WERI-Rb-1 (cell line): ENCODE measurements around the gene CST9L.

Experiments
- DNase-seq: peaks from one replicate; pipeline ENCODE4 v3.0.0-alpha.2; 2020
- H3K27ac ChIP-seq: fragments of 250-450 bp; sonication (Bioruptor Pico); 2 replicates; pipeline ENCODE4 v1.5.1; 2020; ENCODE audit warnings: mild to moderate bottlenecking, moderate library complexity
- H3K27me3 ChIP-seq: fragments of 250-450 bp; sonication (Bioruptor Pico); 2 replicates; pipeline ENCODE4 v1.5.1; 2021; ENCODE audit warnings: mild to moderate bottlenecking, low read depth, moderate library complexity; ENCODE audit not compliant: insufficient read depth, severe bottlenecking
- H3K36me3 ChIP-seq: fragments of 250-450 bp; sonication (Bioruptor Pico); 2 replicates; pipeline ENCODE4 v1.5.1; 2020; ENCODE audit warnings: mild to moderate bottlenecking, moderate library complexity
- H3K4me3 ChIP-seq: 2 replicates; pipeline ENCODE4 v1.5.1; 2011; ENCODE audit warnings: low read depth, mild to moderate bottlenecking, control low read depth, low read length
- H3K9me3 ChIP-seq: fragments of 250-450 bp; sonication (Bioruptor Pico); 2 replicates; pipeline ENCODE4 v1.5.1; 2021; ENCODE audit warnings: mild to moderate bottlenecking, moderate library complexity; ENCODE audit not compliant: severe bottlenecking
- TF ChIP-seq, protein P1 (sequence below): IDR thresholded peaks from 2 replicates; pipeline ENCODE4 v1.5.1; 2011; ENCODE audit warnings: low read depth, mild to moderate bottlenecking, control low read depth, inconsistent platforms, low read length

The CST9L gene

DNA sequence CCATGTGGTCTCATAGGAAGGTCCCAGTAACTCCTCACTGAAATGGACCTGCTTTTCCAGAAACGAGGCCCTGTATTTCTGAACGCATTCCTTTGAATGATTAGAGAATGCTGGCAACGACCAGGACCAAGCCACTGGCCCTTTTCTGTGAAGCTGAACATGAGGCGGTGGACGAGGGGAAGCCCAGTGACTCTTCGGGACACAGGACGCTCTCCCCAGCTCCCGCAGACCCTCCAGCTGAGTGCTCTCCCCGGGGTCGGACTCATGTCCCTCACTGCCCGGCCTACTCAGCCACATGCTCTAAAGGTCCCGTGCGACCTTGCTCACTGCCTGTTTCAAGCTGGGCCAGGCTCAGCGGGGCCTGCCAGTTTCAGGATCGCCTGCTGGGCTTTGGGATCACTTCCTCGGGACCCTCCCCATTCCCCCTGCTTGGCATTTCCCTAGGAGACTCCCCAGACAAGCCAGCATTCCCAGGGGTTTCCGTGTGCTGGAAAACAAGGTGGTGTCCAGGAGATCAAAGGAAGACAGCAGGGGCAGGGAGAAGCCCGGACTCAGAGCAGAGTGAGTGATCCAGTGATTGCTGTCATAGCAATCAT, 40.1 kb upstream of the CST9L start:
- H3K27me3 ChIP-seq: no peaks in the 10 kb centered on the region
- DNase-seq: no peak
- TF ChIP-seq, protein P1, sequence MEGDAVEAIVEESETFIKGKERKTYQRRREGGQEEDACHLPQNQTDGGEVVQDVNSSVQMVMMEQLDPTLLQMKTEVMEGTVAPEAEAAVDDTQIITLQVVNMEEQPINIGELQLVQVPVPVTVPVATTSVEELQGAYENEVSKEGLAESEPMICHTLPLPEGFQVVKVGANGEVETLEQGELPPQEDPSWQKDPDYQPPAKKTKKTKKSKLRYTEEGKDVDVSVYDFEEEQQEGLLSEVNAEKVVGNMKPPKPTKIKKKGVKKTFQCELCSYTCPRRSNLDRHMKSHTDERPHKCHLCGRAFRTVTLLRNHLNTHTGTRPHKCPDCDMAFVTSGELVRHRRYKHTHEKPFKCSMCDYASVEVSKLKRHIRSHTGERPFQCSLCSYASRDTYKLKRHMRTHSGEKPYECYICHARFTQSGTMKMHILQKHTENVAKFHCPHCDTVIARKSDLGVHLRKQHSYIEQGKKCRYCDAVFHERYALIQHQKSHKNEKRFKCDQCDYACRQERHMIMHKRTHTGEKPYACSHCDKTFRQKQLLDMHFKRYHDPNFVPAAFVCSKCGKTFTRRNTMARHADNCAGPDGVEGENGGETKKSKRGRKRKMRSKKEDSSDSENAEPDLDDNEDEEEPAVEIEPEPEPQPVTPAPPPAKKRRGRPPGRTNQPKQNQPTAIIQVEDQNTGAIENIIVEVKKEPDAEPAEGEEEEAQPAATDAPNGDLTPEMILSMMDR: no peak
- H3K27ac ChIP-seq: no peak overlapping the region
- no peaks in the 10 kb centered on the region for H3K36me3 ChIP-seq
- H3K9me3 ChIP-seq: no peaks in the 10 kb centered on the region
- no peak overlapping the region for H3K4me3 ChIP-seq

DNA sequence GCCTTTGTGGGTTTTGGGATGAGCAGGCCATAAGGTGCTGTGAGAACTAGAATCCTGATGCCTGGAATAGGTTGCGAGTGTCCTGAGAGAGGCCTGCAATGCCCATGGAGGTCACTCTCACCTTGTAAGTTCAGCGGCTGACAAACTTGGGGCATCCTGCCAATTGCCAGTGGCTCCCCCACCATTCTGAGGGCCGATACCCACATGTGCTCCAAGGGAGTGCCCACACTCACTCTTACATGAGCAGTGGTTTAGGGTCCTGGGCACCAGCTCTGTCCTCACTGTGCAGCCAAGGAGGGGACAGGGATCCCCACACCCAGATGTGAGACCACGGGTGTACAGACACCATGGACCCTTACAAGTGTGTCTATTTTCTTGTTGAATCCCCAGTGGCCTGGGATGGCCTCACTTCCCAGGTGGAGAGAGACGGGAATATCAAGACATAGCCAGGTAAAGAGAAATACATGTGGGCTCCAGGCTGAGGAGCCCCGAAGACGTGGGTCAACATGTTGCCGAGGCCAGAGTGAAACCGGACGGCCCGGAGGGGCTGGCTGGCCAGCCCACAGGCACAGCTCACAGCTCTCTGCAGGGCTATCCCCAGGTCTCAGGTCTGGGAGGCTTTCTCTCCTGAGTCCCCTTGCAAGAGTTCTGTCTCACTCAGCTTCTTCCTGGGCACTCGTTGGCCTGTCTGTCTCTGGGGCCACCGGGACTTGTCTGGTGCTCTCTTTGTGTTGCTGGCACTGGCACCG, 39.4 kb upstream of the CST9L start:
- H3K4me3 ChIP-seq: no peak overlapping the region
- DNase-seq: no peak
- no peaks in the 10 kb centered on the region for H3K9me3 ChIP-seq
- TF ChIP-seq, protein P1: no peak
- H3K36me3 ChIP-seq: no peaks in the 10 kb centered on the region
- H3K27ac ChIP-seq: no peak overlapping the region
- H3K27me3 ChIP-seq: no peaks in the 10 kb centered on the region

DNA sequence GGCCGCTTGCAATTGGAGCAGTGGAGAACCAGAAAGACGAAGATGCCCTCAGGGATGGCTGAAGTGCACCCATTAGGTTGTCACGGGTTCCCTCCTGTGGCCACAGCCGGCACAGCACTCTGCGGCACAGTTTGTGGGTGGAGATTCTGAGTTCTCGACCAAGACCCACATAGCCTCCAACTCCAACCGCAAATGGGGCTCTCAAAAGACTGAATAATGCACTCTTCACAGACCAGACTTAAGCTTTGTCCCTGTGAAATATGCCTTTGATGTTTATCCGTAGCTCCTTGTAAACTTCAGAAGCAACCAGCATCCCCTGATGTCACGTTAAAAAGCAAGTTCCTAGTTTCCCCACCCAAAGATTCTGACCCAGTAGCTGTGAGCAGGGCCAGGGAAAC, 38.4 kb upstream of the CST9L start:
- Histone ChIP-seq H3K27me3 (no peaks in the 10 kb centered on the region), H3K36me3 (no peaks in the 10 kb centered on the region), H3K9me3 (no peaks in the 10 kb centered on the region), H3K4me3 (no peak overlapping the region), H3K27ac (no peak overlapping the region)
- TF ChIP-seq, protein P1: peak; percentile 95
- DNase-seq: peak; percentile 83

DNA sequence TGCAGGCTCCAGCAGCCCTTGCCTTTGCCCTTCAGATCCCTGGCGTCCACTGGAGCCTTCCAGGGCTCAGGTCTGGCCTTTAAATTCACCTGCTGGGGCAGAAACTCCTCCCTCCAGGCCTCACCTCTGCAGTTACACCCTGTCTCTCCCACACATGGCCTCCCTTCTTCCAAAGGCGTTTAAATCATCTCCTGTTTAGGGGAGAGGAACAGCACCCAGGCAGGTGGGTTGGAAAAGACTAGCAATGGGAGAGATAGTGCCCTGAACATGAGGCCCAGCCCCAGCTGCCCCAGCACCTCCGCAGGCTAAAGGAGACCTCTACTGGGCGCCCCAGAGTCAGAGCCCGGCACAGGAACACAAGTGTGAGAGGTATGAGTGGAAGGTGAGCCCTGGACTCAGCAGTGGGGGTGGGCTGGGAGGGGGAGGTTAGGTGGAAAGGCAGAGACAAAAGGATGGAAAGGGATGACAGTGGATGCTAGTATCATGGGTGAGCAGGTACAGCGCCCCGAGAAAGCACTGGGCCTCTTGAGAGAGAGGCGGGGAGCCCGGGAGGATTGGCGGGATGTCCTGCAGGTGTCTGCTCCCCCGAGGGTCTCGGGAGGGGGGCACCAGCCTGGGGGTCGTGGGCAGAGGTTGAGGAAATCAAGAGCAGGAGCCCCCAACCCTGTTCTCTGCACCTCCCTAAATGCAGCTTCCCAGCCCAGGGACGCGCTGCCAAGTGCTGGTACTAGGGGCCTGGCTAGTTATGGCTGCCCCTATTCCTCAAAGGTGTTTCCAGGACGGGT, 37.8 kb upstream of the CST9L start, which contains the start of gene CST9:
TSS of gene CST9 (minus strand) at position 51 of the 785 bp plus-strand sequence. CDS start 53 bp downstream, outside the sequence.
- TF ChIP-seq, protein P1: no peak
- Histone ChIP-seq H3K27ac (no peak within 1 kb of the TSS), H3K9me3 (no peaks in the 10 kb centered on the region), H3K36me3 (no peaks in the 10 kb centered on the region), H3K4me3 (no peak within 1 kb of the TSS), H3K27me3 (no peaks in the 10 kb centered on the region)
- DNase-seq: no peak

DNA sequence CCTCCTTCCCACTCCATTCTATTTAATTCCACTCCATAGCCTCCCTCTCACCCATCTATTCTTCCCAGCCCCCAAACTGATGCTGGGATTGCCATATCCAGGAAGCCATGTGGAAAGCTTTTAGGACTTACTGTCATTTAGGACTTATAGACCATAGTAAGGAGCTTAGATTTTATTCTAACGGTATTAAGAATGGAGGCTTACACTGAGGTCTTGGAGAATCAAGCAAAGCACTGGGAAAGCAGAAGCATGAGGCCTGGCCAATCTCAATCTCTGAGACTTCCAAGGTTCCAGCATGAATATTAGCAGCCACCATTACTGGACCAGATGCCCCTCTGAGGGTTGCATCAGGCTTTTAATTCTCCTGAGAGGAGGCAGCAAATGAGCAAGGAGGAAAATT, 36.0 kb upstream of the CST9L start:
- Histone ChIP-seq H3K36me3 (no peaks in the 10 kb centered on the region), H3K27me3 (no peaks in the 10 kb centered on the region), H3K4me3 (no peak overlapping the region), H3K27ac (no peak overlapping the region), H3K9me3 (no peaks in the 10 kb centered on the region)
- DNase-seq: peak; percentile 65
- TF ChIP-seq, protein P1: no peak
